AG04449 (cell line): Measurements from ENCODE around the gene IGF1R.

ENCODE experiments used
- CTCF ChIA-PET: fragments of 350-600 bp; formaldehyde crosslinking; extraction: SDS; loops from one replicate; lab custom pipeline; 2021; ENCODE audit warnings: antibody characterized with exemption; lab: Yijun Ruan, JAX
- POLR2A ChIA-PET: fragments of 400-600, 350-600 bp; formaldehyde crosslinking; extraction: SDS; loops from one replicate; lab custom pipeline; 2020; ENCODE audit warnings: antibody characterized with exemption, inconsistent platforms; lab: Yijun Ruan, JAX
- DNase-seq: peaks from one replicate; pipeline ENCODE4 v3.0.0-alpha.2; 2010; ENCODE audit warnings: low read depth, low spot score
- H3K4me3 ChIP-seq: 2 replicates; pipeline ENCODE4 v1.5.1; 2011; ENCODE audit warnings: low read depth, mild to moderate bottlenecking, control low read depth, low read length
- CTCF ChIP-seq: IDR thresholded peaks from one replicate; pipeline ENCODE4 v1.5.1; 2011; ENCODE audit warnings: mild to moderate bottlenecking, moderate library complexity, low read length, control low read depth, inconsistent platforms; ENCODE audit not compliant: insufficient read depth; ENCODE audit errors: missing control alignments

The IGF1R gene

GRCh38 chr15:98673133-98673532, 24.8 kb downstream of the IGF1R start:
- POLR2A ChIA-PET, result no interaction called here

GRCh38 chr15:98674336-98674735, 26.0 kb downstream of the IGF1R start:
- H3K4me3 ChIP-seq, result no peak overlapping the region
- no peak for TF ChIP-seq CTCF
- ChIA-PET POLR2A (no interaction called here), CTCF (interaction anchor here (0.7 to 9.2 kb wide), 4 partner anchors 16 to 403 kb away, joined by 3 to 96 read pairs (median 3); no protein-coding TSS in a partner anchor)
- no peak for DNase-seq

More at GRCh38 chr15:98673133-98673532, 24.8 kb downstream of the IGF1R start:
- CTCF ChIA-PET, result interaction anchor here (1.2 to 9.2 kb wide), 3 partner anchors 14 to 401 kb away, joined by 3 to 96 read pairs (median 3); no protein-coding TSS in a partner anchor
- no peak for DNase-seq
- no peak for TF ChIP-seq CTCF
- H3K4me3 ChIP-seq, result no peak overlapping the region

GRCh38 chr15:98676586-98677270, 28.4 kb downstream of the IGF1R start:
- ChIA-PET POLR2A (no interaction called here), CTCF (interaction anchor here (0.8 to 1.4 kb wide), 2 partner anchors 12 to 175 kb away, joined by 3 read pairs; no protein-coding TSS in a partner anchor)
- DNase-seq, result no peak
- no peak for TF ChIP-seq CTCF
- H3K4me3 ChIP-seq, result no peak overlapping the region

- POLR2A ChIA-PET, result no interaction called here
Measured at GRCh38 chr15:98677345-98678059, 29.2 kb downstream of the IGF1R start.

GRCh38 chr15:98678484-98678883, 30.1 kb downstream of the IGF1R start:
- POLR2A ChIA-PET, result no interaction called here
- no peak overlapping the region for H3K4me3 ChIP-seq
- TF ChIP-seq CTCF, result no peak
- CTCF ChIA-PET, result no interaction called here
- no peak for DNase-seq

More at GRCh38 chr15:98677345-98678059, 29.2 kb downstream of the IGF1R start:
- DNase-seq, result no peak
- no peak overlapping the region for H3K4me3 ChIP-seq
- CTCF ChIA-PET, result interaction anchor here (0.8 to 1.4 kb wide), 2 partner anchors 11 to 174 kb away, joined by 3 read pairs; no protein-coding TSS in a partner anchor
- TF ChIP-seq CTCF, result no peak

GRCh38 chr15:98681061-98681460, 32.7 kb downstream of the IGF1R start:
- TF ChIP-seq CTCF, result no peak
- CTCF ChIA-PET, result no interaction called here
- POLR2A ChIA-PET, result no interaction called here
- no peak for DNase-seq
- no peak overlapping the region for H3K4me3 ChIP-seq
